Medulla oblongata (tissue), 1 donor: ENCODE results near the gene BTNL3.

ENCODE experiments used
- DNase-seq: peaks from one replicate; pipeline ENCODE4 v3.0.0-alpha.2; 2015; ENCODE audit errors: extremely low spot score

Gene BTNL3

GRCh38 chr5:181047288-181047687 lies 58.6 kb downstream of the BTNL3 start:
- no peak for DNase-seq

- no peak for DNase-seq
Measured at GRCh38 chr5:181047921-181048320, 59.3 kb downstream of the BTNL3 start.

- DNase-seq, result no peak
Measured at GRCh38 chr5:181050016-181050415, 61.4 kb downstream of the BTNL3 start.

- no peak for DNase-seq
Measured at GRCh38 chr5:181051841-181052671, 63.4 kb downstream of the BTNL3 start.

- DNase-seq, result no peak
Measured at GRCh38 chr5:181052672-181053487, 64.2 kb downstream of the BTNL3 start.

- DNase-seq, result no peak
Measured at GRCh38 chr5:181053488-181054121, 65.0 kb downstream of the BTNL3 start.

- DNase-seq, result no peak
Measured at GRCh38 chr5:181054138-181054537, 65.5 kb downstream of the BTNL3 start.

- DNase-seq, result no peak
Measured at GRCh38 chr5:181054871-181055459, 66.3 kb downstream of the BTNL3 start.
